MV-4-11 (cell line): ENCODE results near the gene SLC9A6.
"Not testable (repeated sequence)": the region's sequence is repeated elsewhere in the genome, so short reads cannot be mapped to it uniquely, and the experiment has no call there.

Experiments
- DNase-seq: peaks from one replicate; lab custom pipeline; 2025; lab: John Stamatoyannopoulos, UW

Gene SLC9A6

DNA sequence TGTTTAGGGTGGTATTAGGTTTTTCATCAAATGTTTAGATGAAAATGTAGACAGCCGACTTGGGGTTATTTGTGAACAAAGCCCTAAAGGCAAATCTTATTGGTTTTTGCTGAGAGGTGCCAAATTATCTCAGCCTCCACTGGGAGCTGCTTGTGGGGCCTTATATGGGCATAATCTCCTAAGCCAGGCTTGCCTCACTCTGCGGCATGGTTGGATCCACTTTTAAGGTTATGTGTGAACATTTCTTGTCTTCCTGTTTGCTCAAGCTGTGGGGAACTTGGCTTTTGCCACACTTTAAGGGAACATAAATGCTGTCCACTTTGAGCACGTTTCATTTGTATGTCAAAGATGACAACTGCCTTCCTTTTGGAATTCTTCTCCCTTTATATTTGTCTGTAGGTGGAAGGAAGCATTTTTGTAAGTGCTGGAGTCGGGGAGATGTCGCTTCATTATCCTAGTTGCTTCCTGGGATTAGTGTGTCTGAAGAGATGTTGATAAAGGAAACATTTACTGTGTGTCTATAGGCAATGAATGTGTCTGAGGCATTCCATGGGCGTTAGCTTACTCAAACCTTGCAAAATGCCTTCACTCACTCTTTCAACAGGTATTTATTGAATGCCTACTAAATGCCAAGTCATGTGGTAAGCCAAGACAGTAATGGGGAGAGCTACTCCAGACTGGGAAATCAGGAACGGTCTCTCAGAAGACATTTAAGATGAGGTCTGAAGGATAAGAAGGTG is 78.3 kb downstream of the SLC9A6 start:
- DNase-seq: peak; percentile 82

DNA sequence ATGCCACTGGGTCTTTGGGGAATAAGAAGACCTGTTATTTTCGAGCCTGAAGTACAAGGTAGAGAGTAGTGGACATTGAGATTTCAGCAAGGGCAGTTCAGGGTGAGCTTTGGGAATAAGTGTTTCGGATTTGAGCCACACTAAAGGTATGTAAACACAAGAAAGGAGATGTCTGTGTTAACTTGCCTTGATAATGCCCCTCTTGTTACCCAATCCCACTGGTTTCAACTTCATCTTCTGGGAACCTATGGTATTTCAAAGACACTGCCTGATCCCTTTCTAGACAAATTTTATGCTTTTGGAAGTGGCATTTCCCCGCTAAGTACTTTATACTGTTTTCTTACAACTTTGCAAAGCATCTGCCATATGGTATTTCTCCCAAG is 79.4 kb downstream of the SLC9A6 start:
- no peak for DNase-seq

DNA sequence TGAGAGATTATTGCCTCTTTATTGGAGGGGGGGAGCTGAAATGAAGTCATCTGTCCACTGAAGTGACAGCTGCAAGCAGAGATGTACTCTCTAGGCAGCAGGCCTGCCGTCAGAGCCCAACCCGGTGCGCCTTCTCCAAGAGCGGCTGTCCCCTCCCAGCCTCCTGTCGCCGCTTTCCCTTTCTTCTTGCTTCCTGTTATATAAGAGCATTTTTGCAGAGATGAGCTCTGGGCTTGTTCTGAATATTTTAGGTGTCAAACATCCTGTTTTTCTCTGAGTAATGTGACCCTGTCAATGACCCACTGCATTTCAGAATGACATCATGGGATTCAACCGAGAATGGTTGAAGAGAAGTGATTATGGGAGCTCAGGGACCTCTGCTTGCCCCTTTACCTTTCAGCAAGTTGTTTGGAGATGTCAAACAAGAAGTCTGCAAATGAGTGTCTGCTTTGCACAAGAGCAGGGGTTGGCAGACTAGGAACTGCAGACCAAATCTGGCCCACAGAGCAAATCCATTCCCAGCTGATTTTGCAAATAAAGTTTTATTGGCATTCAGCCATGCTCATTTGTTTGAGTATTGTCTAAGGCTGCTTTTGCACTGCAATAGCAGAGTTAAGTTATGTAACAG is 79.9 kb downstream of the SLC9A6 start:
- DNase-seq: peak; percentile 71

DNA sequence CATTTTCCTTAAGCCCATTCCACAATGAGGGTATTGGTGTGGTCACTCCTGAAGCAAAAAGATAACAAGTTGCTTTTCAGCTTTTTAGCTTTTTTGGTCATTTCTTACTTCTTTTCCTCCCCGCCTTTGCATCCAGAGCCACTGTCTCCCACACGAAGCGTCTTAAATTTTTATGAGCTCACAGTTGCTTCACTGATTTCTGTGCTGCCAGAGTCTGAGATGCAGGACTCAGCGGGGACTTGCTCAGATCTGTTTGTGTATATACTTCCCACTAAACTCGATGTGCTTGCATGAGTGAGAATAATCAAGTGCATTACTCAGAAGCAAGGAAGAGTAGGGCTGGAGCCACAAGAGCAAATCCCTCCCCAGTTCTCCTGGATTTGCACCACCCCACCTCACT is 81.9 kb downstream of the SLC9A6 start:
- DNase-seq: no peak

DNA sequence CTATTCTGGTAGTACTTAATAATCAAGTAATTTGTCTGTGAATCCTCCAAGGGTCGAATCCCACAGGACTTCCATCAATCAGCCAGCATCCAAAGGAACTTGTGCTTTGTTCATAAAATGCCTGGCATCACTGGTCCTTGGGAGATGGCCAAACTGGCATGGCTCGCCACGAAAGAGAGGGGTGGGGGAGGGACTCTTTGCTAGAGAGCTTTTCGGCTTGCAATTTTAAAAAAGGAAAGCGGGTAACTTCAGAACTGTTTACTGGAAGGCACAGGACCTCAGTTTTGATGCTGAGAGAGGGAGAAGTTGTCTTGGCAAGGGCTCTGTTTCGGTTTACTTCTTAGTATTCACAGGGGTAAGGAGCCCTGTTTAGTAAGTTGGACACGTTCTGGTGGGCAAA is 82.7 kb downstream of the SLC9A6 start:
- no peak for DNase-seq

DNA sequence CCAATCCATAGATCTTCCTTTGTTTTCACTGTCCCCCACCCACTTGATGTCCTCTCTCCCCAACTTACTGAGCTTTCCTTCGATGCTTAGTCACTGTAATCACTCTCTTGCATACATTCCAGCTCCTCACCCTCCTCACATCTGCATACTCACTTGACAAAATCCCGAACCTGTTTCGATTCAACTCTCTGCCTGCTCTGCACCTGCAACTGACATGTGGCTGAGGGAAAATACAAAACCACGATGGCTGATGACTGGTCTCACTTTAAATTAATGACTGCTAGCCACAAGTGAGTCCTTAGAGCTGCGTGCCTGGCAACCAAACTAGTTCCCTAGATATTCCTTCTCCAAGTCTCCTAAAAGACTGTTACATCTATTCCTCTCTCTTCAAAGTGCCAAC is 91.7 kb downstream of the SLC9A6 start:
- DNase-seq: peak; percentile 17

DNA sequence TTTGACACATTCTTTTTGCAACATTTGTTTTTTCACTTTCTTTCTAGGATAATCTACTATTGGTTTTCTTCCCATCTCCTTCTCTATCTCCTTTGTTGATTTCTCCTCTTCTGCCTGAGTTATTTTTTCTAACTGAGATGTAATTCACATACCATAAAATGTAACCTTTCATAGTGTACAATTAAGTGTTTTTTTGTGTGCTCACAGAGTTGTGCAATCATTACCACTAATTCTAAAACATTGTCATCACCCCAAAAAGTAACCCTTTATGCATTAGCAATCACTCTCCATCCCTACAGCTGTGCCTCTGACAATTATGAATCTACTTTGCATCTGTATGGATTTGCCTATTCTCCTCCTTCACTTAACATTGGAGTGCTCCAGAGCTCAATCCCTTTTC is 95.5 kb downstream of the SLC9A6 start:
- DNase-seq: no peak

DNA sequence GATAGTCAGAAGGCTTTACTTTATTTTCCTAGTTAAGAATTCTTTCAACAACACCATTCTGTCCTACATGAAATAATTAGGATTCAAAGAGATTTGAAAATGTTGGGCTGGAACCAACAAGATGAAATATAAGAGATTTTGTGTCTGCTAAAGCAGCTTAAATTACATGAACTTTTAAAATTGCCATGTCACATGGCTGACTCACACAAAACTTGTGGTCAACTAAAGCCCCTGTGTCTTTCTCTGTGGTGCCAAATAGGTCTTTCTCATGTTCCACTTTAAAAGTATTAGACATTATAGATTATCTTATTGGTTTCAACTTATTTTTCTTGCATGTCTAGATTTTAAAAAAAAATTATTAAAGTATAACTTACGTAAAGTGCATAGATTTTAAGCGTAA is 101.3 kb downstream of the SLC9A6 start:
- DNase-seq: peak; percentile 7

DNA sequence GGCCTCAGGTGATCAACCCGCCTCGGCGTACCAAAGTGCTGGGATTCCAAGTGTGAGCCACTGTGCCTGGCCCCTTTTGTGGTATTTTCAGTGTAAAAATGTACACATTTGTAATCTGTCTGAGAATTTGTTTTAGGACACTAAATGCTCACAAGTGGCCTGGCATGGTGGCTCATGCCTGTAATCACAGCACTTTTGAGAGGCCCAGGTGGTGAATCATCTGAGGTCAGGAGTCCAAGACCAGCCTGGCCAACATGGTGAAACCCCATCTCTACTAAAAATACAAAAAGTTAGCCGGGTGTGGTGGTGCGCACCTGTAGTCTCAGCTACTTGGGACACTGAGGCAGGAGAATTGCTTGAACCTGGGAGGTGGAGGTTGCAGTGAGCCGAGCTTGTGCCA is 106.7 kb downstream of the SLC9A6 start:
- not testable (repeated sequence) for DNase-seq

DNA sequence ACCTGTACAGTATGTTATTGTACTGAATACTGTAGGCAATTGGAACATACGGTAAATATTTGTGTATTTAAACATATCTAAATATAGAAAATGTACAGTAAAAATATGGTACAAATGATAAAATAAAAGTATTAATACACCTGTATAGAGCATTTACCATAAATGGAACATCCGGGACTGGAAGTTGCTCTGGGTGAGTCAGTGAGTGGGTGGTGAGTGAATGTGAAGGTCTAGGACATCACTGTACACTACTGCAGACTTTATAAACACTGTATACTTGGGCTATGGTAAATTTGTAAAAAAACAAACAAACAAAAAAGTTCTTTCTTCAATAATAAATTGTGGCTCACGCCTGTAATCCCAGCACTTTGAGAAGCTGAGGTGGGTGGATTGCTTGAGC is 109.7 kb downstream of the SLC9A6 start:
- DNase-seq: no peak
